Measurements from ENCODE around the gene SAP30BP. TPM values are rescaled to one million over a fixed set of nuclear protein-coding genes. Genes with fewer than 3 reads are reported as not detected.

Gene SAP30BP
- polyA plus RNA-seq, 1 donor (not counting 4 experiments of a cell fraction or from before 2014, with no cell fraction given): 99.0 TPM

DNA sequence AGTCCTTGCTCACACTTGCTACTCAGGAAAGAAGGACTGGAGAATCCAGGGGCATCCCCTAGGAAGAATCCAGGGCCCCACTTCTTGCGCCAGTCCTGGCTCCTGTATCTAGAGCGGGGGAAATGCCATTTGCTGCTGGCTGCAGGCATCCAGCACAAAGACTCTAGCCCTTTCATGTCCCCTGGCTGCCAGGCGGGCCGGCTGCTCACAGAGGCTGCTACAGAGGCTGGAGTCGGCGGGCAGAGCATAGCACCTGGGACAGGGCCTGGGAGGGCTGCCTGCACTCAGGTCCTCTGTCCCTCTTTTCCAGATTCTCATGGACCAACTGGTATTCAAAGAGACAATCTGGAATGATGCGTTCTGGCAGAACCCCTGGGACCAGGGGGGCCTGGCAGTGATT lies 20.1 kb upstream of the SAP30BP start:
- H2AFZ ChIP-seq (ENCODE audit: control insufficient read depth, low read length): no peak overlapping the region
- no peak for DNase-seq (ENCODE audit: low read depth, low spot score)
- H3K9me3 ChIP-seq (ENCODE audit: control insufficient read depth, low read depth, low read length): no peaks in the 10 kb centered on the region
- no peak overlapping the region for H3K4me3 ChIP-seq (ENCODE audit: control insufficient read depth in 2 of 3, extremely low read depth in 1 of 3, insufficient read depth in 2 of 3, low read depth in 1 of 3, low read length in 3 of 3)
- dilution Hi-C loops (cut with MboI; ENCODE audit: extremely low pct_ligation_motif_present, low sequenced_read_pairs): no loop called here
- peaks cover 2% of the 10 kb centered on the region for H3K9me1 ChIP-seq (ENCODE audit: control insufficient read depth, extremely low read depth, insufficient read depth, low read length)
- H3K27ac ChIP-seq (ENCODE audit: control insufficient read depth, insufficient read depth, low read length): peak overlapping the region; percentile 99
- FAIRE-seq: no peak
- H3K9ac ChIP-seq (ENCODE audit: control insufficient read depth, extremely low read depth, insufficient read depth, low read length): no peak overlapping the region
- no peaks in the 10 kb centered on the region for H4K20me1 ChIP-seq (ENCODE audit: control insufficient read depth, extremely low read depth, insufficient read depth, low read length)
- peaks cover 10 to 26% of the 10 kb centered on the region in 2 experiments for H3K36me3 ChIP-seq (ENCODE audit: control insufficient read depth in 2 of 2, extremely low read depth in 1 of 2, insufficient read depth in 2 of 2, low read length in 2 of 2)
- TF ChIP-seq, protein P1, sequence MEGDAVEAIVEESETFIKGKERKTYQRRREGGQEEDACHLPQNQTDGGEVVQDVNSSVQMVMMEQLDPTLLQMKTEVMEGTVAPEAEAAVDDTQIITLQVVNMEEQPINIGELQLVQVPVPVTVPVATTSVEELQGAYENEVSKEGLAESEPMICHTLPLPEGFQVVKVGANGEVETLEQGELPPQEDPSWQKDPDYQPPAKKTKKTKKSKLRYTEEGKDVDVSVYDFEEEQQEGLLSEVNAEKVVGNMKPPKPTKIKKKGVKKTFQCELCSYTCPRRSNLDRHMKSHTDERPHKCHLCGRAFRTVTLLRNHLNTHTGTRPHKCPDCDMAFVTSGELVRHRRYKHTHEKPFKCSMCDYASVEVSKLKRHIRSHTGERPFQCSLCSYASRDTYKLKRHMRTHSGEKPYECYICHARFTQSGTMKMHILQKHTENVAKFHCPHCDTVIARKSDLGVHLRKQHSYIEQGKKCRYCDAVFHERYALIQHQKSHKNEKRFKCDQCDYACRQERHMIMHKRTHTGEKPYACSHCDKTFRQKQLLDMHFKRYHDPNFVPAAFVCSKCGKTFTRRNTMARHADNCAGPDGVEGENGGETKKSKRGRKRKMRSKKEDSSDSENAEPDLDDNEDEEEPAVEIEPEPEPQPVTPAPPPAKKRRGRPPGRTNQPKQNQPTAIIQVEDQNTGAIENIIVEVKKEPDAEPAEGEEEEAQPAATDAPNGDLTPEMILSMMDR (optimal IDR thresholded peaks at IDR 0.05 in 1 of 3, IDR thresholded peaks at IDR 0.05 in 1 of 3, conservative IDR thresholded peaks at IDR 0.05 in 1 of 3; ENCODE audit: extremely low read depth in 1 of 3, insufficient read depth in 2 of 3, low read length in 3 of 3): no peak
- TF ChIP-seq EZH2 (IDR thresholded peaks at IDR 0.05; ENCODE audit: low read length): no peak
- peaks cover 44% of the 10 kb centered on the region for H3K4me1 ChIP-seq (ENCODE audit: control insufficient read depth, extremely low read depth, insufficient read depth, low read length)
- H3K79me2 ChIP-seq (ENCODE audit: control insufficient read depth, insufficient read depth, low read length): no peaks in the 10 kb centered on the region
- H3K4me2 ChIP-seq (ENCODE audit: control insufficient read depth, extremely low read depth, insufficient read depth, low read depth, low read length): no peak overlapping the region
- no peaks in the 10 kb centered on the region for H3K27me3 ChIP-seq (ENCODE audit: control insufficient read depth, extremely low read depth, insufficient read depth, low read length)

DNA sequence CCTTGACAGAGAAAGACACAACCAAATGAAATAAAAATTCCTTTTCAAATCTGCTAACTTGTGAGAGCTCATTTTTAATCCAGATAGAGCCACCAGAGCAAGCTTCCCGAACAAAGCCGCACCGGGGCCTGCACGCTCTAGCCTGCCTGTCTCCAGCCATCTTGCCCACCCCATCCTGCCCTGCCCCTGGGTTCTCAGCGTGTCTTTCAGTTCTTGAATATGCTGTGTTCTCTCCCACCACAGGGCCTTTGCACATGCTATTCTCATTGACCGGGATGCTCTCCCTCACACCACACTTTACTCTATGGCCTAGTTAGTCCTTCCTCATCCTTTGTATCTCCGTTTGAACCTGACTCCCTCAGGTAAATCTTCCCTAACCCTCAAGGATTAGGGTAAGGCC lies 19.2 kb upstream of the SAP30BP start:
- Histone ChIP-seq H3K9ac (ENCODE audit: control insufficient read depth, extremely low read depth, insufficient read depth, low read length) (no peak overlapping the region), H3K36me3 (ENCODE audit: control insufficient read depth in 2 of 2, extremely low read depth in 1 of 2, insufficient read depth in 2 of 2, low read length in 2 of 2) (peaks cover 16 to 26% of the 10 kb centered on the region in 2 experiments), H2AFZ (ENCODE audit: control insufficient read depth, low read length) (no peak overlapping the region), H3K4me3 (ENCODE audit: control insufficient read depth in 2 of 3, extremely low read depth in 1 of 3, insufficient read depth in 2 of 3, low read depth in 1 of 3, low read length in 3 of 3) (no peak overlapping the region), H3K27ac (ENCODE audit: control insufficient read depth, insufficient read depth, low read length) (no peak overlapping the region), H4K20me1 (ENCODE audit: control insufficient read depth, extremely low read depth, insufficient read depth, low read length) (no peaks in the 10 kb centered on the region), H3K9me3 (ENCODE audit: control insufficient read depth, low read depth, low read length) (no peaks in the 10 kb centered on the region), H3K4me1 (ENCODE audit: control insufficient read depth, extremely low read depth, insufficient read depth, low read length) (peaks cover 35% of the 10 kb centered on the region), H3K9me1 (ENCODE audit: control insufficient read depth, extremely low read depth, insufficient read depth, low read length) (peaks cover 2% of the 10 kb centered on the region), H3K4me2 (ENCODE audit: control insufficient read depth, extremely low read depth, insufficient read depth, low read depth, low read length) (no peak overlapping the region), H3K27me3 (ENCODE audit: control insufficient read depth, extremely low read depth, insufficient read depth, low read length) (no peaks in the 10 kb centered on the region), H3K79me2 (ENCODE audit: control insufficient read depth, insufficient read depth, low read length) (no peaks in the 10 kb centered on the region)
- TF ChIP-seq EZH2 (IDR thresholded peaks at IDR 0.05; ENCODE audit: low read length): no peak
- TF ChIP-seq, protein P1 (optimal IDR thresholded peaks at IDR 0.05 in 1 of 3, IDR thresholded peaks at IDR 0.05 in 1 of 3, conservative IDR thresholded peaks at IDR 0.05 in 1 of 3; ENCODE audit: extremely low read depth in 1 of 3, insufficient read depth in 2 of 3, low read length in 3 of 3): no peak
- FAIRE-seq (no peak), DNase-seq (ENCODE audit: low read depth, low spot score) (no peak)
- dilution Hi-C loops (cut with MboI; ENCODE audit: extremely low pct_ligation_motif_present, low sequenced_read_pairs): no loop called here

Data from keratinocyte (primary cell).